Stimulated activated CD4-positive, alpha-beta T cell treated with anti-CD3 and anti-CD28 coated beads, Interleukin-1b, Interleukin-23, amount 100 ng/mL, for 48 hours (primary cell): ENCODE data around the gene OSBPL2.

ENCODE experiments used
- DNase-seq: peaks from one replicate; pipeline ENCODE4 v3.0.0-alpha.2; 2020

OSBPL2 gene

DNA sequence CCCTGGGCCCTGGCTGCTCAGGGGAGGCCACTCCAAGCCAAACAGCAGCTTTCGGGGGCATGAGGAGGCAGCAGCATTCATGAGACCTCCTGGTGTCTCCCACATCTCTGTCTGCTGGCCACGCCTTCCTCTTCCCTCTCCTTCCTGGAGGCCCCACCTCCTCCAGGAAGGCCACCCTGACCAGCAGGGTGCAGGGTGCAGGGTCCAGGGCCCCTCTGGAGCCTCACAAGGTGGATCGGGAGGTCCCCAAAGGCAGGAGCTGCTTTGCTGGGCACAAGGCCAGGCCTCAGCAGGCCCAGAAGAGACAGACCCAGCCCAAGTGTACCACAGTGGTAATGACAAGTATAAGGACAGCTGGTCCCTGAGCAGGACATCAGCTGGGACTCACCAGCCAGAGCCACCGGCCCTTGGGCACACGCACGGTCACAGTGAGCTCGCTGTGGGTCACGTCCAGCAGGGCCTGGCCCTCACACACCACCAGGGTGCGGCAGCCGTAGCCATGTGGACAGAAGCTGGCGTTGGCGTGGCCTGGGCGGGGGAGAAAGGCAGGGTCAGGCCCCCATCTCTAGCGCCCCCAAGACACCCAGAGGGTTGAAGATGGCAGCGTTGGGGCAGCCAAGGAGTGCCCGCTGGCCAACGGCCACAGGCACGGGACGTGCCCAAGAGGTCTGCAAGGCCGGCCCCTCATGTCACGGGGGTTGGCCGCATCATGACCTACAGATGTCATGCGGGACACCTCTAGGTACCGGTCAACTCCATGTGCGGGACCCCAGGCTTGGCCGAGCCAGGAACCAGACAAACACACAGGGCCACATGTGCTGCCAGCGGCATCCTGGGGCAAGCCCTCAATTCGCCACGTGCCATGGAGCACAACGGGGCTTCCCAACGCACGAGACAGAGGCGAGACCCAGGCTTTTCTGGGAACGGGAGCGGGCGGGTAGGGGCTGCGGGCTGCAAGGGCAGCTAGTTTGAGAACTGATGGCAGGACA is 91.4 kb downstream of the OSBPL2 start:
- no peak for DNase-seq

DNA sequence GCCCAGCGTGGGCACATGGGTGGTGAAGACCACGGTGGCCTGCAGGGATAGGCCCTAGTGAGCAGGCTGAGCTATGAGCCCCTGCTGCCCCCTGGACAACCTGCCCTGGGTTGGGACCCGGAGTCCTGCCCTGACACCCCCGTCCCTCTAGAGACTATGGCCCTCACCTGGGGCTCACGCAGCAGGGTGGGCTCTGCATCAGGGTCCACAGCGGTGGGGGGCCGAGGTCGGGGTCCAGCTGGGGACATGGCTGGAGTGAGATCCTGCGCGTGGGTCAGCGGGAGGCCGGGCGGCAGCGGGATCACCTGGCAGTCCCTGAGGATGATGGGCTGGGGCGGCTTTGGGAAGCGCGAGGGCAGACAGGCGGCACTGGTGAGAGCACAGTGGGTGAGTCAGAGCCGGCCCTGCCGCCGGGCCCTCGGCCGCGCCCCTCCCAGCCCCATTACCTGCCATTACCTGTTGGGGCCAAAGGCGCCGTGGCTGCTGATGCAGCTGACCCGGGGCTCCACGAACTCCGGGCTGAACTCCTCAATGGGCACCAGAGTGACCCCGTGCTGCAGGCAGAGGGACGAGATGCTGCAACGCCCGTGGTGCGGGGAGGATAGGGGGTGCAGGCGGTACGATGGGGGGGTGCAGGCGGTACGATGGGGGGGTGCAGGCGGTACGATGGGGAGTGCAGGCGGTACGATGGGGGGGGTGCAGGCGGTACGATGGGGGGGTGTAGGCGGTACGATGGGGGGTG is 92.4 kb downstream of the OSBPL2 start:
- DNase-seq = no peak

DNA sequence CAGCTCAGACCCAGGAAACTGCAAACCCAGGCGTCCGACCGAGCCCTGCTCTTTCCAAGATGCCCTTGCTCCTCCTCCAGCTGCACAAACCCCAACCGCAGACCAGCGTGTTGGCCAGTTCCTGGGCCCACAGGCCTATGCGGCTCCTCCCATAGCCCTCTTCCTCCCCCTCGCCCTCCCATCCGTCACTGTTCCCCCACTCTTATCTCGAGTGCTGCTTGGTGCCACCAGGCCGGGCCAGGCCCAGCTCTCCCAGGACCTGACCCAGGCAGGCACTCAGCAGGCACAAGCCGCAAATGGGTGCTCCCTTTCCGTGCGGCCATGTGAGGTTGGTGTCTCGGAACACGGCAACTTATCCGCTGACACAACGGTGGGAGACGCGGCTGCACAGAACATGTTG is 93.0 kb downstream of the OSBPL2 start:
- no peak for DNase-seq

DNA sequence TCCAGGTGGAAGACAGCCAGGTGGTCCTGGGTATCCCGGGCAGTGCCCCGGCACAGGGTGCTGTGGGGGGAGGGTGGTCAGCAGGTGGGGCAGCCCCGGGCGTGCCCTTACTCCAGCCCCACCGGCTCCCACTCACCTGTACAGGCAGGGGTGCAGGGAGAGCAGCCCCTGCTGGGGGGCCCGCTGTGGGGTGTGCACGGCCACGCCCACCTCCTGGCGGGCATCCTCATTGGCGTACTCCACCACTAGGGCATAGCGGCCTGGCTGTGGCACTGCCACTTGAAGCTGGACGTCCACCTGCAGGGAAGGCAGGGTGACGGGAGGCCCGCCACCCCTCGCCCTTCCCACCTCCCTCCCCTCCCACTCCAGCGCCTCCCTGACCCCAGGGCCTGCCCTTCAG is 94.1 kb downstream of the OSBPL2 start:
- no peak for DNase-seq

DNA sequence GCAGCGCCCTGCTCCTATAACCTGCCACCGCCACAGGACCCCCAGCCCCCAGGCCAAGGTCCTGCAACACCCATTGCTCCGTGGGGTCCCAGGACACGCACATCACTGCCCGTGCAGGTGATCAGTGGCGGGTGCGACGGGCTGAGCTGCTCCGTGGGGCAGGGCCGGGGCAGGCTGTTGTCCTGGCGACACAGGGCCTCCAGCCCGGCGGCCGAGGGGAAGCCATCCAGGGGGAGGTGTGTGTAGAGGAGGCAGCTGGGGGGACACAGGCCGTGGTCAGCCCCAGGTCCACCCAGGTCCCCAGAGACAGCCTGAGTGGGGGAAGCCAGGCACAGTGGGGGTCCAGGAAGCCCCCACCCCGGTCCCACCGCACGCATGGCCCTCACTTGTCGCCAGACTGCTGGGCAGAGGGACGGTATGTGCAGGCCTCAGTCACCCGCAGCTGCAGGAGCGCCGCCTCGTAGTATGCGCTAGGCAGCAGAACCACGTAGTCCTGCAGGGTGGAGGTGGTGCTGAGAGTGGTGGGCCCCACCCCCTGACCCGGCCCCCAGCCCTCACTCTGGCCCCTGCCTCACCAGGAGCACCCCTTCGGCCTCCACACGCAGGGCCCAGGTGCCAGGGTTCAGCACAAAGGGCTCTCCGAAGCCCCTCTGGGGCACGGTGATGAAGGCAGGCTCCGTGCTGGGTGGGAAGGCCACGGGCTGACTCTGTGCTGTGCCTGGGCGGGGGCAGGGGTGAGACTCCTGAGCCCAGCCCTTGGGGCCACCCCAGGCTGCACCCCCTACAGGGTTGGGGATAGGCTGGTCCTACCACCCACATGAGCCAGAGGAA is 94.9 kb downstream of the OSBPL2 start:
- no peak for DNase-seq

DNA sequence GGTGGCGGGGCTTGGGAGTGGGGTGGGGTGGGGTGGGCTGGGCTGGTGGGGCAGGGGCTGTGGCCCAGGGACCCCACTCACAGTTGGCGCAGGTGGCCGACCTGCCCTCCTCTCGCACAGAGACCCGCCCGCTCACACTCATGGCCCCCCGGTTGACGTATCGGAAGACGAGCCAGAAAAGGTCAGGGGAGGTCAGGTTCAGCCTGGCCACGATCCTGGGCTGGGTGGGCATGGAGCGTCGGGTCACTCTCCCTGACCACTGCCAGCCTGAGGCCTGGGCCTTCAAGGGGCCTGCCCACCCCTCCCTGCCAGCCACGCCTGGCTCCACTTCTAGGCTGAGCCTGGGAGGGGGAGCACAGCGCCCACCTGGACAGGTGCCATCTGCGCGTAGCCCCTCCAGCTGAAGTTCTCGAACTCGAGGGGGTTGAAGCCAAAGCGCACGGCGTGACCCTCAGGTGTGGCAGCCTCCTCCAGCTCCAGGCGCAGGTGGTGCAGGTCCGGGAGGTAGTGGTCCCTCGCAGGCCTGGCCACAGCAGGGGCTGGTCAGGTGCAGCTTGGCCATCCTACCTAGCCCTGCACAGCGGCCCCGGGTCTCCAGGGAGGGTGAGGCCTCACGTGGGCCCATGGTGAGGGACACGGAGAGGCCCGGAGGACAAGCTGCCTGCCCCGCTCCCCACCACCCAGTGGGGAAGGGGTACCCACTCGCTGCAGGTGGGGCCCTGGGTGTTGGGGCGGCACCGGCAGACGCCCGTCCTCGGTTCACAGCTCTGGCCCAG is 95.7 kb downstream of the OSBPL2 start:
- no peak for DNase-seq

GRCh38 chr20:62334881-62335280 is 96.6 kb downstream of the OSBPL2 start:
- DNase-seq = no peak

GRCh38 chr20:62335532-62335931 is 97.2 kb downstream of the OSBPL2 start:
- no peak for DNase-seq

- no peak for DNase-seq
Measured at GRCh38 chr20:62336329-62336728, 98.0 kb downstream of the OSBPL2 start.

GRCh38 chr20:62336775-62337557 is 98.6 kb downstream of the OSBPL2 start:
- no peak for DNase-seq

DNA sequence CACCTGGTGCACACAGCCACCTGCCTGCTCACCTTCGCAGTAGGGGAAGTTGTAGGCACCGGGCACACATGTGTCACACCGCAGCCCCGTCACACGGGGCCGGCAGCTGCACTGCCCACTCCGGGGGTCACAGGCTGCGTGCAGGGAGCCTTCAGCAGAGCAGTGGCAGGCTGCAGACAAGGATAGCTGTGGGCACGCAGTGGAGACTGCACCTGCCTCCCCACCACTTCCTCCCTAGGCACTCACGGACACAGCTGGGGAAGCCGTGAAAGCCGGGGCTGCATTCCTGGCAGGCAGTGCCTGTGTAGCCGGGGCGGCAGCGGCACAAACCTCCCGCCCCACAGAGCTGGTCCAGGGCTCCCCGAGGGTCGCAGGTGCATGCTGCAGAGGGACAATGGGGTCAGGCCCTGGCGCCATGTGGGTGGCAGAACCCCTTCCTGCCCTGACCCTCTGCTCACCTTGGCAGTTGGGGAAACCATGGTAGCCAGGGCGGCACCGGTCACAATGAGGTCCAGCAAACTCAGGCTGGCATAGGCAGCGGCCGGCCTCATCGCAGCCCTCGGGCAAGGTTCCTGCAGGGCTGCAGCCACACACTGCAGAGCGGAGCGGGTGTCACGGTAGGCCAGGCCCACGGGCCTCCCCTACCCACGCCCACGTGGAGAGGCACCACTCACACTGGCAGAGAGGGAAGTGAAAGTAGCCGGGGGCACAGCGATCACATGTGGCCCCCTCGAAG is 99.4 kb downstream of the OSBPL2 start:
- no peak for DNase-seq

GRCh38 chr20:62338294-62338620 is 99.9 kb downstream of the OSBPL2 start:
- no peak for DNase-seq

- no peak for DNase-seq
Measured at GRCh38 chr20:62339647-62340062, 101.3 kb downstream of the OSBPL2 start.

DNA sequence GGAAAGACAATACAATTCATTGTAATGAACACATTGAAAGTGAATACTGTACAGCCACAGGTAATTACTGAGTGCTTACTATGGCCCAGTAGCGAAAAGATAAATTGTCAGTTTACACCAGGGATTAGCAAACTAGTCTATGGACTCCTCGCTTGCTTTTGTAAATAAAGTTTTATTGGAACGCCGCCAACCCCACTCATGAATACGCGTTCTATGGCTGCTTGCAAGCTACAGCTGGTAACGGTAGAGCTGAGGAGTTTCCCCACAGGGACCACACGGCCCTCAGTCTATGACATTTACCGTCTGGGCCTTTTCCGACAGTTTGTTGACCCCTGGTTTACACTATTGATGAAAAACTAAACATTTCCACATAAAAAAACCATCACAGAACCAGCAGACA is 104.6 kb downstream of the OSBPL2 start:
- no peak for DNase-seq

- DNase-seq = no peak
Measured at GRCh38 chr20:62344092-62344491, 105.8 kb downstream of the OSBPL2 start.

DNA sequence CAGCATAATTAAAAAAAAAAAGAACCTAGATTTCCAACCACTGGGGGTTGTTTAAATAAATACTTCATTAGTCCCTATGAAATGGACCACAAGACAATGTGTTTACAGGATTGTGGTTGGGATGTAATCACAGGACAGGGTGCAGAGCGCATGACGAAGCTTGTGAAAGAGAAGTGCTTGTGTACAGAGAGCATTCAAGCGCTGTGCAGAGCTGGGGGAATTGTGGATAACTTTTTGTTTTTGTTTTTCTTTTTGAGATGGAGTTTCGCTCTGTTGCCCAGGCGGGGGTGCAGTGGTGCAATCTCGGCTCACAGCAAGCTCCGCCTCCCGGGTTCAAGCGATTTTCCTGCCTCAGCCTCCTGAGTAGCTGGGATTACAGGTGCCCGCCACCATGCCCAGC is 106.5 kb downstream of the OSBPL2 start:
- DNase-seq = no peak
